IPS-18c (cell line): ENCODE measurements around the gene SOD3.

ENCODE experiments used
- H3K4me3 ChIP-seq: 2 replicates; pipeline ENCODE4 v1.7.0; 2013; ENCODE audit warnings: low read depth, mild to moderate bottlenecking, low read length, moderate library complexity; ENCODE audit not compliant: insufficient read depth
- H3K9me3 ChIP-seq: one replicate; pipeline ENCODE4 v1.6.1; 2013; ENCODE audit warnings: mild to moderate bottlenecking, low read length, moderate library complexity; ENCODE audit not compliant: control insufficient read depth, insufficient read depth

Gene SOD3

GRCh38 chr4:24771241-24771640 lies 24.1 kb upstream of the SOD3 start:
- no peak overlapping the region; the same call in 1 of the 2 replicates for H3K4me3 ChIP-seq
- H3K9me3 ChIP-seq, result no peaks in the 10 kb centered on the region

- Histone ChIP-seq H3K9me3 (no peaks in the 10 kb centered on the region), H3K4me3 (no peak overlapping the region)
Observed at GRCh38 chr4:24772061-24772705, 23.2 kb upstream of the SOD3 start.

- H3K9me3 ChIP-seq, result no peaks in the 10 kb centered on the region
- no peak overlapping the region for H3K4me3 ChIP-seq
Observed at GRCh38 chr4:24772952-24773351, 22.4 kb upstream of the SOD3 start.

DNA sequence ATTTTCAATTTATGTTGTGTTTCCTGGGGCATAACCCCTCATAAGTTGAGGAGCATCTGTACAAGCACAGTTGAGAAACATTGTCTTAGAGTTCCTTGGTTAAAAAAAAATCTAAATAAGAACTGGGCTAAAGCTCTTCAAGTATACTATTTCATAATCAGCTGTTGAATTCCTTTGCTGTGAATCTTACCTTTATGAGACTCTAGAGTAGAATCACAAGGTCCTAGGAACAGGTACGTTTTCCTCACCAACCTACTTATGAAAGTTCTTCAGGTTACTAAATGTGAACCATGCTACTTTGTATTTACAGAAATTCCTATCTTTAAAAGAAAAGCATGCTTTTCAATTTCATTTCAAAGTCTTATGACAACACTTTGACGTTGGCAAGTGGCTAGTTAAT lies 20.9 kb upstream of the SOD3 start:
- H3K9me3 ChIP-seq, result no peaks in the 10 kb centered on the region
- H3K4me3 ChIP-seq, result no peak overlapping the region

GRCh38 chr4:24775032-24775605 lies 20.3 kb upstream of the SOD3 start:
- H3K9me3 ChIP-seq, result no peaks in the 10 kb centered on the region
- no peak overlapping the region for H3K4me3 ChIP-seq

DNA sequence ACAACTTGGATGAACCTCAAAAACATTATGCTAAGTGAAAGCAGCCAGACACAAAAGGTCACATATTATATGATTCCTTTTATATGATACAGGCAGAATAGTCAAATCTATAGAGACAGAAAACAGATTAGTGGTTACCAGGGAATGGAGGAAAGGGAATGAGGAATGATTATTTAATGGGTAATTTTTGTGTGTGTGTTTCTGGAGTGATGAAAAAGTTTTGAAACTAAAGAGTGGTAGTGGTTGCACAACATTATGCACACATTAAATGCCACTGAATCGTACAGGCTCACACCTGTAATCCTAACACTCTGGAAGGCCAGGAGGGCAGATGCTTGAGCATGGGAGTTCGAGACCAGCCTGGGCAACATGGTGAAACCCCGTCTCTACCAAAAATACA lies 19.6 kb upstream of the SOD3 start:
- no peaks in the 10 kb centered on the region for H3K9me3 ChIP-seq
- no peak overlapping the region for H3K4me3 ChIP-seq

DNA sequence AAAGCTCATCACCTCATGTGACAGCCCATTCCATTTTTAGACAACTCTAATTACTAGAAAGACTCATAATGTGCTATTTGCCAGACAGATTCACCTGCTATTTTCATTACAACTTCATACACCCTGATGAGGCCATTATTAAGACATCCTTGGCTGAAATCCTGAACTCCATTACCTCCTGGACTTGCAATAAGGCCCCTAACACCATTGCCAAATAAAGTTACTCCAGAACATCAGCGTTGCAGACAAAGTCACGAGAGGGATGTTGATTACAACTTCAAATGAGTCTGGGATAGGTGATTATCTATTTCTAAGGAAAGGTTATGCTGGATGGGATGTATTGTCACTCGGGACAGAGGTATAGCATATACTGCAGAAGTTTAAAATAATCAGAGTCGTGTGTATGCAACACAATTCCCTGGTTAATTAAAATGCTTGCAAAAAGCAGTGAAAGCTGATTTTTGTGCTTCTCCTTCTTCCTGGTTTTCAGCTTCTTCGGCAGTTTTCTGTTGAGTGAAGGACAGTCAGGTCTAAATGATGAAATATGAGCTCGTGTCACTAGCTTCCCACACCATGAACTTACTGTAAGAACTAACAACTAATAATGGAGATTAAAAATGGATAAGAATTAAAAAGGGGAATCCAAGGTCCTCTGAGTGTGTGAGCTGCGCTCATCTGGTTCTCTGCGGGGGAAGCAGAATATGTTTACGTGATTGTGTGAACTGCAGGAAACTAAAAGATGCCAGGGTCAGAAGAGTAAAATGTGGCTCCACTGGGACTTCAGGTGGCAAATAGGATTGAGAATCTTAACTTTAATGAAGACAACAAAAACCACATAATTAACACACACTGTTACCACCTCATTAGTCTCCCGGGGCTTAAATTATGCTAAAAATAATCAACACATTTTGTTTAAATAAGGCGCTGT lies 17.6 kb upstream of the SOD3 start:
- Histone ChIP-seq H3K9me3 (no peaks in the 10 kb centered on the region), H3K4me3 (no peak overlapping the region)

DNA sequence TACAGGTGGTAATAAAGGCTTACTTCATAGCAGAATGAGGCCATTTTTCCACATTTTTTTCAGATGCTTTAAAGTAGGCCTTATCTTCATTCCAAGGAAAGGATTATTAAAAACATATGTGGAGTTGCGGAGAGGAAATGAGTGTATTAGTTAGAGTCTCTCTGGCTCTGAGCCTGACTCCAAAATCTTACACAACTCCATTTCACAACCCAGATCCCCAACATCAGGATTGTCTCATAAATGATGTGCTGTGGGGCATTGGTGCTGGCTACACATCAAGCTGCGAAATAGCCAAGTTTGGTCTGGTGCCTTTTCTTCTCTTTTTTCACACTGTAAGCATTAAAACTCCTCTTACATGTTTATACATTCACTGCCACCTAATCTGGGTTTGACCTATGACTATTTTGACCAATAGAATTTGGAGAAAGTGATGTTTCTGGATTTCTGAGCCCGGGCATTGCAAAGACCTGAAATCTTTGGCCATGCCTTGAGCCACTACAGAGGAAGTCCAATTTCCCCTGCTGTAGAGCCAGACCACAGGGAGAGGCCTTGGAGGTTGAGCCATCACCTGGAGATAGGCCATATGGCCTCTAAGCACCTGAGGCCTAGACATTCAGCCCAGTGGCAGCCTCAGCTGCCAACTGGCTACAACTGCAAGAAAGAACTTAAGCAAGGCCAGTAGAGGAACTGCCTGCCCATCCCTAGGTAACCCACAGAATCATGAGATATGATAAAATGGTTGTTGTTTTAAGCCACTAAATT lies 16.7 kb upstream of the SOD3 start:
- no peaks in the 10 kb centered on the region for H3K9me3 ChIP-seq
- no peak overlapping the region for H3K4me3 ChIP-seq

DNA sequence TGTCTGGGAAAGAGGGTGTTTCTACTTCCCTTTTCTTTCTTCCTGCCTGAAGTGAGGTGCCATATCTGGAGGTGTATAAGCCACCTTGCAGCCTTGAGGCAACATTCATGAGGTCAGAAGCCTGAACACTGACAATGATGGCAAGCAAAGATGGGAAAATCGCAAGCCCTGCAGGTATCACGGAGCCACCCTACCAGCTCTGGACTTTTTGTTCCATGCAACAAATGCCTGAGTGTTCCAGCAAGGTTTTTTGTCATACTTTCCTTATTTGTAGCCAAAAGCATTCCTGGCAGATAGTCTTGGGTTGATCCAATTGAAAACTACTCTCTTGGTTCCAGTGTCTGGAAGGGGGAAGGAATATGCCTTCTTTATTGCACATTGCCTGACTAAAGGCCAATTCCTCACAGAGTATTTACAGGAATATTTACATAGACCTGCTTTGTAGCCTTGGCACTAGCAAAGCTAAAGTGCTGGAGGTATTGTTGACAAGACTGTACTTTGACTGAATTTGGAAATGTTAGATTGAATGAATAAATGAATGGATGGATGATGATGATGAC lies 14.4 kb upstream of the SOD3 start:
- H3K4me3 ChIP-seq, result no peak overlapping the region
- H3K9me3 ChIP-seq, result no peaks in the 10 kb centered on the region

DNA sequence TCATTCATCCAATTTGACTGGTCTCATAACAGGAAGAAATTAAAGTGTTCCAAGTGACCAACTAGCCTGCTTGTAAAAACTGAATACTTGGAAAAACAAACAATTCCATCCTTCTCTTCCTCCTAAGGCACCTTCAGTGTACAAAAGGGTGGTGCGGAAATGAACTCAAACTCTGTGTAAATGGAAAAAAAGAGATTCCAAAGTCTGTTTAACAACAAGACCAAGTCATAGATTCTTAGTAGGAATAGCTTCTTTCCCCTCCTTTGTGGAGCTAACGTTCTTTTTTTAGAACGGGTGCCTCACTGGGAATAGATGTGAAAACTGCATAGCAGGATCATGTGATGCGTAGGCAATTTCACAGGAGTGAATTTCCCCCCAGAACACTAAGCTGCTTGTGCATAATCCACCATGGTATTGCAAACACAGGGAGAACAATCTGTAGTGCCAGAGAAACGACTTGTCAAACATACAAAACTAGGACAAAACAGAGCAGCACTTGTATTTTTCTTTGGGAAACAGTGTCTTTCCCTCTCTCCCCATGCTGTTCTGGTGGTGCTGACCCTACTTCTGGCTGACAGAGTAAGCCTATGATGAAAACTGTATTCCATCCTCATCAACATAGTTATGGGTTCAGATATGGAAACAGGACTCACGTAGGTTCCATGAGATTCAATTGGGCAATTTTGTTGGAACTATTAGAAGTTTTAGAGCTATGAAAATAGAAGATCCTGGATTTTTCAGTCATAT lies 13.2 kb upstream of the SOD3 start:
- H3K4me3 ChIP-seq, result no peak overlapping the region
- no peaks in the 10 kb centered on the region for H3K9me3 ChIP-seq

GRCh38 chr4:24783506-24783905 lies 11.9 kb upstream of the SOD3 start:
- no peaks in the 10 kb centered on the region for H3K9me3 ChIP-seq
- H3K4me3 ChIP-seq, result no peak overlapping the region

GRCh38 chr4:24791043-24791442 lies 4.3 kb upstream of the SOD3 start:
- Histone ChIP-seq H3K9me3 (no peaks in the 10 kb centered on the region), H3K4me3 (no peak overlapping the region)

DNA sequence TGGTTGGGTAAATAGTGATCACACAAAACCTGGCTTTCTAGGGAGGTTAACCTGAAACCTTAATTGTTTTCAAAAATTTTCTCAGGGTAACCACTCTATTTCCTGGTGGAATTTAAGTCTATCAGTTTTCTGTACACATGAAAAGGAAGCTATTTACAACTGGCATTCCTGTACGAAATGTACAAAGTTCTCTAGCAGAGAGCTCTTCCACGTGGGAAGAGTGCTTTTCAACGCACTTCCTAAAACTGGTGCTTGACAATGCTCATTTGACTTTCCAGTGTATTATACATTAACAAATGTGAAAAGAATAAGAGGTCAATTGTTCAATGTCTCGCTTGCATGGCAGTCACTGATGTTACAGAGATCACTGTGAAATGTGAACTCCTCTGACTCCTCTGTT lies 2.8 kb upstream of the SOD3 start:
- Histone ChIP-seq H3K9me3 (no peaks in the 10 kb centered on the region), H3K4me3 (no peak overlapping the region)

DNA sequence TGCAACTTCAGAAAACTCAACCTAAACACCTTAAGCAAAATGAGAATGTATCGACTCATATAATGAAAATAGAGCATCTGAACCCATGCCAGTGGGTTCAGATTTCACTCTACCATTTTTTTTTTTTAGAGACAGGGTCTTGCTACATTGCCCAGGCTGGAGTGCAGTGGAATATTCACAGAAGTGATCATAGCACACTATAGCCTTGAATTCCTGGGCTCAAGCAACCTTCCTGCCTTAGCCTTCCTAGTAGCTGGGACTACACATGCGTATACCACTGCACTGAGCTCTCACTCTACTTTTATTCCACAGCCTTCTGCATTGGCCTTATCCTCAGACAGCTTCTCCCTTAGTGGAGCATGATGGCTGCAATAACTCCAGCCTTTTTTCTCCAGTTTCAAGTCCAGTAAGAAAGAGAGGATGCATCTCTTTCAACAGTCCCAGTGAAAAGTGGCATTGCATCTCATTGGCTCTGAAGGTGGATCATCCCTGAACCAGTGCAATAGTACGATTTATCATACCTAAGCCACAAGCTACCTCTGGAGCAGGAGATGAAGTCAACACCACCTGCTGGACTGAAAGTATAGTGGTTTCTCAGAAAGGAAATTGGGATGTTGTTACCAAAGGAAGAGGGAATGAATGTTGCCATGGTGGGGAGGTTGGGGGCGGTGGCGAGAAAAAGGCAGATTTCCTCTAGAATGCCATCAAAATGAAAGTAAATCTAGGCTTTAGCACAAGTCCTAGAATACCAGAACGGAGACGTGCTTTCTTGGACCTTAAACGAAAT lies 2.0 kb upstream of the SOD3 start:
- Histone ChIP-seq H3K4me3 (no peak overlapping the region), H3K9me3 (no peaks in the 10 kb centered on the region)

DNA sequence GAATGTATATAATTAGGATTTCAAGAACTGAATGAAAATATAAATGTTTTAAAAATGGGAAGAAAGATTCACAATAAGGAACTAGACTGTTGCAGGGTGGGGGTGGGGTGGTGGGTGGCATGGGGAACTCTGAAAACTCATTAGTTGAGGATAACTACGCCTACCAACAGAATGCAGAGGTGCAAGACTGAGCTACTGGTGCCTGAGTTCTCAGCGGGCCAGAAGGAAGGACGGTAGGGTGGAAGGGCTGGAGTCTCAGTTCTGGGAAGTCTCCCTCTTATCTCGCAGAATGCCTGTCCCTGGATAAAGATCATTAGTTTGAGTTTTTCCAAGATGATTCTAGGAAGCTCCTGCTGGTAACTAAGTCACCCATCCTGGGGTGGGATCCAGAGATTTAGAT lies 1.3 kb upstream of the SOD3 start:
- no peak overlapping the region for H3K4me3 ChIP-seq
- no peaks in the 10 kb centered on the region for H3K9me3 ChIP-seq

GRCh38 chr4:24794480-24794879 lies 893 bp upstream of the SOD3 start:
- H3K4me3 ChIP-seq, result no peak overlapping the region
- no peaks in the 10 kb centered on the region for H3K9me3 ChIP-seq
